Activated CD4-positive, CD25-positive, alpha-beta regulatory T cell treated with anti-CD3 and anti-CD28 coated beads, Interleukin-2, amount 50 U/mL, for 24 hours (primary cell): ENCODE measurements around the gene GRAMD2A.
"Not testable (repeated sequence)": the region's sequence is repeated elsewhere in the genome, so short reads cannot be mapped to it uniquely, and the experiment has no call there.

ENCODE experiments used
- ATAC-seq, 2 donors: fragments of 150-1000 bp; cut with Tn5 transposase; one replicate each; pipeline ENCODE4 v1.10.0; 2021; ENCODE audit warnings: mild to moderate bottlenecking in 1 of 2, moderate library complexity in 1 of 2

The GRAMD2A gene

GRCh38 chr15:72182673-72183072, 14.9 kb downstream of the GRAMD2A start:
- ATAC-seq = no peak

- ATAC-seq = no peak
These were observed 15.3 kb downstream of the GRAMD2A start for GRCh38 chr15:72182244-72182643.

- no peak for ATAC-seq
These were observed 16.7 kb downstream of the GRAMD2A start for GRCh38 chr15:72180761-72181324.

- ATAC-seq = no peak
These were observed 17.5 kb downstream of the GRAMD2A start for GRCh38 chr15:72179950-72180581.

GRCh38 chr15:72178976-72179585, 18.5 kb downstream of the GRAMD2A start:
- no peak for ATAC-seq

GRCh38 chr15:72176743-72177142, 20.8 kb downstream of the GRAMD2A start:
- no peak for ATAC-seq

GRCh38 chr15:72176159-72176558, 21.4 kb downstream of the GRAMD2A start:
- ATAC-seq = no peak

GRCh38 chr15:72175186-72176044, 22.2 kb downstream of the GRAMD2A start:
- ATAC-seq = no peak

GRCh38 chr15:72174551-72175165, 22.9 kb downstream of the GRAMD2A start:
- no peak for ATAC-seq

- no peak for ATAC-seq
These were observed 23.6 kb downstream of the GRAMD2A start for GRCh38 chr15:72173864-72174550.

GRCh38 chr15:72173401-72173800, 24.2 kb downstream of the GRAMD2A start:
- ATAC-seq = no peak

- no peak for ATAC-seq
These were observed 24.8 kb downstream of the GRAMD2A start for GRCh38 chr15:72172796-72173195.

- ATAC-seq = not testable (repeated sequence)
These were observed 25.6 kb downstream of the GRAMD2A start for GRCh38 chr15:72171978-72172377.

- no peak for ATAC-seq
These were observed 26.9 kb downstream of the GRAMD2A start for GRCh38 chr15:72170691-72171090.

- no peak for ATAC-seq
These were observed 27.5 kb downstream of the GRAMD2A start for GRCh38 chr15:72169921-72170611.

- no peak for ATAC-seq
These were observed 28.2 kb downstream of the GRAMD2A start for GRCh38 chr15:72169236-72169920.

- no peak for ATAC-seq
These were observed 28.8 kb downstream of the GRAMD2A start for GRCh38 chr15:72168808-72169190.

- no peak for ATAC-seq
These were observed 29.3 kb downstream of the GRAMD2A start for GRCh38 chr15:72168131-72168807.

- ATAC-seq = no peak
These were observed 30.1 kb downstream of the GRAMD2A start for GRCh38 chr15:72167445-72167844.

- ATAC-seq = no peak
These were observed 30.7 kb downstream of the GRAMD2A start for GRCh38 chr15:72166716-72167417.
